HG03103 (cell line): ENCODE measurements around the gene STK38.
"Not testable (repeated sequence)": the region's sequence is repeated elsewhere in the genome, so short reads cannot be mapped to it uniquely, and the experiment has no call there.

Experiments
- ATAC-seq: cut with Tn5 transposase; IDR thresholded peaks from one replicate; pipeline ENCODE4 v1.9.1; 2021; ENCODE audit warnings: low read depth; ENCODE audit not compliant: unreplicated experiment

Gene STK38

DNA sequence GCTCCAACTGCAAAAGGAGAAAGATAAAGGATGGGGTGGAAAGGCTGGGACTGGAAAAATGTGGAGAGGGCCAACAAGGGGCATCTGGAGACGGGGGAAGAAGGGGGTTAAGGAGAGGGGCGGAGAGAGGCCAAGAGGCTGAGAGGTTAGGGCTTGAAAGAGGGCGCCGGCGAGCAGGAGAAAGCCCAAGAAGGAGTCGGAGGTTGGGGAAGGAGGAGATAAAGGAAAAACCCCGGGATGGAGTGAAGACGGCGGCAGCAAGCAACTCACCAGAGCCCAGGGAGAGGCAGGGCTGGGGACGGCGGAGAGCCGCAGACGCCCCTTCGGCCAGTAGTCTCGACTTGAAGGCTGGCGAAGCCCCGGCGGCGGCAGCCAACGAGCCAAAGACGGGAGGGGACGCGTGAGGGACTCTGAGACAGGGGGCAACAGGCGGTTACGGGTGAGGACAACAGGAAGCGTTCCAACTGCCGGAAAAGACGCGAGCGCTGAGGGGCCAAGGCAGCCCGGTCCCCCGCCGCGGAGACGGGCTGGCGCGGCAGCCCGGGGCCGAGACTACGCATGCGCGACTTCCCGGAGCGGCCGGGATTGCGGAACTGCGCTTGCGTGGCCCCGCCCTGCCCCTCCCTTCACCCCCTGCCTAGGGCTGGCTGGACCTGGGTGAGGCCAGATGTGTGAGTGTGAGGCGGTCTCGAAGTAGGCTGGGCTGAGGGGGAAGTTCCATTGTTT, at the start of gene STK38:
Gene STK38, minus strand, starts transcription at position 560 of the 726 bp plus-strand sequence. CDS start 7,277 bp downstream, outside the sequence.
- peak; percentile 59 for ATAC-seq

DNA sequence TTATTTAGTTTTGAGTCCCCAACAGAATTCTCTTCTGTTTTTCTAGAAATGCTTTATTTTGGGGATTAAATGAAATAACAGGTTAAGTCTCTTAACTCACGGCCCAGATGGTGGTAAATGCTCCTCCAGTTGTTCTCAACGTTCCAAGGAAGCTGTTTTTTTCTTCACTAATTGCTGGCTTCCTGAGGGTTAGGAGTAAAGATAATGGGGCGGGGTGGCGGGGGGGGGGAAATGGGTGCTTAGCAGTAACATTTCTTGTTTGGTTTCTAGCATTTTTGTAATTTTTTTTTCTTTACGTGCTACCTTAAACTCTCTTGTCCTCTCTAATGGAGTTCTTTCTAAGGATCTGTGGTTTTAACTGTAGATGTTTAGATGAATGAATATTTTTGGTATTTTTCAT, 49.1 kb upstream of the STK38 start:
- ATAC-seq: no peak

DNA sequence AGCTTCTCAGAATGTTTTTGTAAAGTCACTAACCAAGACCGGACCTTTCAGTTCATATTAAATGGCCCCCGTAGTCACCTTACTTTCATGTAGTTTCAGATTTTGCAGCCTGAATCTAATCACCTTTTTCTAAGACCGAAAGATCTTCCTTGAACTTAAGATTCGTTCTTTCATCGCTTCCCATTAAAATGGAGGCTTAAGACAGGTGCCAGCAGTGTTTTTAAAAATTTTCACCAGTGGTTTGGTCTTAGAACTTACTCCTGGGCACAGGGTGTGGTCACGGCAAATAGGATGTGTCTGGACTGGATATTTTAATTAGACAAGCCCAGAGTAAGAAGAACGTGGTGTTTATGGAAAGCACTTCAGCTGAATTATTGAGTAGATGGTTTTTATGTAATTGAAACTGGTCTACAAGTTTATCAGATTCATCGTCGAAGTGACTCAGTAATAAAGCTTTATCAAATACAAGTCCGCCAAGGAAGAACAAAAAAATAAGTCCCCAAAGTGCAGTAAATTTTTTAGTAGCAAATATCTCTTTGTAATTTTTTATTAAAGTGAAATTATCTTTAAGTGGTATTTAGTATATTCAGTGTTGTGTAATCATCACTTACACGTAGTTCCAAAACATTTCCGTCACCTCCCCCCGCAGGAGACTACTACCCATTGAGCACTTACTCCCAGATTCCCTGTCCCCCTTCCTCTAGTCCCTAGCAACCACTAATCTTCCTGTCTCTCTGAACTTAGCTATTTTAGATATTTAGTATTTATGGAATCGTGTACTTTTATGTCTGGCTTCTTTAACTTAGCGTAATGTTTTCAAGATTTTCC, 47.8 kb upstream of the STK38 start:
- ATAC-seq: no peak

DNA sequence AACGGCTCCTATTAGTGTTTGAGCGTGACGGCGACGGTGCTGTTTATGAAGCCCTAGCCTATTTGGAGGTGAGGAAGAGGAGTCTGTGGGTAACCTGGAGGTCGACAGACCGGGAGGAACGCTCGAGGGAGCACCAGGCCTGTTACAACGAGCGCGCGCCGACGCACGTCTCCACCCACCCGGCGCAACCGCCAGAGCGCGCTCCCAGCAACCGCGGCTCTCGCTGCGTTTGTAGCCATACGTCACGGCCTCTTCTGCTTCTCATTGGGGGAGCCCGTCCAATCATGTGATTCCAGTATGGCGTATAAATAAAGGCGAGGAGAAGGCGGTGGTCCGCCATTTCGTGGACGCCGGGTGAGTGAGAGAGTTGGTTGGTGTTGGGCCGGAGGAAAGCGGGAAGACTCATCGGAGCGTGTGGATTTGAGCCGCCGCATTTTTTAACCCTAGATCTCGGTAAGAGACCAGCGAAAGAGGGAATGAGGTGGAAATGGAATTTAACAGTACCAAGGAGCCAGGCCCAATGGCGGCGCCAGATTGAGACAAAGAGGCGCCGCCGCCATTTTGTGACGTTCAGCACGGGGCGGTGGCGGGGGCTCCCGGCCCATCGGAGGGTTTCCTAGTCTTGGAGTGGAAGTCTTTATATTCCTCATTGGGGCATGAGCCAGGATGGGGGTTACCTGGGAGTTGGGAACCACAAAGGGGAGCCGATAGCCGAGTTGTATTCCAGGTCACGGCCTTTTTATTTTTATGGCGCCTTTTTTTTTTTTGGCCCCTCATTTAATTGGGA, 46.9 kb upstream of the STK38 start, which contains the start of gene SRSF3:
Gene SRSF3, plus strand, starts transcription at position 334 of the 787 bp plus-strand sequence. CDS start 2,401 bp downstream, outside the sequence.
- peak; percentile 84 for ATAC-seq

DNA sequence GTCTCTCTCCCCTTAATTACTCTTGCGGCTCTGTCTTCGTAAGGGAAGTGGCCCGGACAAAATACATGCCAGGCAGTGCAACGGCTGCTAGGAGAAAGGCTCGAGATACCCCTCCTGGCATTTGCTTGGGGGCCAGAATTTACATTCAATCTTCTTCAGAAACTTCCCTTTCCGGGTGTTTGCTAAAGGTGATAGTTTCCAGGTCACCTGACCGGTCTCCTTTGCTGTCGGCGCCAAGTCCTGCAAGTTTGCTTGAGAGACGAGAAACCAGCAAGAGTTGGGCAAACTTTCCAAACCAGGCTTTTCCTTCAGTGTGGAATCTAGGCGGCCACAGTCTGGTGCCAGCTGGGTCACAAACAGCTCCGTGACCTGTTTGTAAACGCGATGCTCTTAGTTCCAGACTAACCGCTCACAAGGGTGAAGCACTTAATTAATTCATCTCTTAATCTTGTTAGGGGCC, 46.3 kb upstream of the STK38 start:
- peak; percentile 12 for ATAC-seq

DNA sequence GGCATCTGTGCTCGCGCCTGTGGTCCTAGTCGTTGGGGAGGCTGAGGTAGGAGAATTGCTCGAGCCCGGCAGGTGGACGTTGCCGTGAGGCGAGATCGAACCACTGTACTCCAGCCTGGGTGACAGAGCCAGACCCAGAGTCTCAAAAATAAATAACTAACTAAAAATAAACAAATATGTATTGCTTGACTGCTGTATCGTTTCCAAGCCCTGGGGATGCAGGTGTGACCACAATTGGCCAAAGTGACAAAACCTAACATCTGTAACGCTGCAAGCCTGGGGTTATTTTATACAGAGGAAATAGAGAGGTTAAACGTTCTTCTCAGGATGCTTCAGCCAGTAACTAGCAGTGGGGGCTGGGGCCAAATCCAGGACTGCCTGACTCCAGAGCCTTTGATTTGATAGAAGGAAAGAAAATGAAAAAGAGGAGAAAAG, 45.0 kb upstream of the STK38 start:
- ATAC-seq: no peak

DNA sequence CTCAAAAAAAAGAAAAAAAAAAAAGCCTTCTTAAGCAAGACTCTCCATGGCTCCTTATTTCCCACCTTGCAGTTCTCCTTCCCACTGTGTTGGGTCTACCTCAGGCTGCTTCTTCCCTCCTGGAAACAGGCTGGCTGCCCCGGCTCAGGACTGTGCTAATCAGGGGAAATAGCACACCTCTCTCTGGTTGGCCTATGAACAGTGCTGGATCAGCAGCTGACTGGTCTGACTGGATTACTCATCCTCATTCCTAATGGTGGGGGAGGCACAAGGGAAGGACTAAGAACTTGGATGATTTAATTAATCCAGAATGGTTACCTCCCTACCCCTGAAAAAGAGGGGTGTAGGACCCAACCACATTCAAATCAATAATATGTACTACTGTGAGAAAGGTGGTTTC, 43.0 kb upstream of the STK38 start:
- ATAC-seq: no peak

DNA sequence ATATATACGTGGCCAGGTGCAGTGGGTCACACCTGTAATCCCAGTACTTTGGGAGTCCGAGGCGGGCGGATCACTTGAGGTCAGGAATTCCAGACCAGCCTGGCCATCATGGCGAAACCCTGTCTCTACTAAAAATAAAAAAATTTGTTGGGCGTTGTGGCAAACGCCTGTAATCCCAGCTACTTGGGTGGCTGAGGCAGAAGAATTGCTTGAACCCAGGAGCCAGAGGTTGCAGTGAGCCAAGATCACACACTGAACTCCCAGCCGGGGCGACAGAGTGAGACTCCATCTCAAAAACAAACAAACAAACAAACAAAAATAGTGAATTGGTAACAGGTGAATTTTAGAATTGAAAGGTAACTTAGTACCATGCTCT, 41.7 kb upstream of the STK38 start:
- ATAC-seq: not testable (repeated sequence)

DNA sequence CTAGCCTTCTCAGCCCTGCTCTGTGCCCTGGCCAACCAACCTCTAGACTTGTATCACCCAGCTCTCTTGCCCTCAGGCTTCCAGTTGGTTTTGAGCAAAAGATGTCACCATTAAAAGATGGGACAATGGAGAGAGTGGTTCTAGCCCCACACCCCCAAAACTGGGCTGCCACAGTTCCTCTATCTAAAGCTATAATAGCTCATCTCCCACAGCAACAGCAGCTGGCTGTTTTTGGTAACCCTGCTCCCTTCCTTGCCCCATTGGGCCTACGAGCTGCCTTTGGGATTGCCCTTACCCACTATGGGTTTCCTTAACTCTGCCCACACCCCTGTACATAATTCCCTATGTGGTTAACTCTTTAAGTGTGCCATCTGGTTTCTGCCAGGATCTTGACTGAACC, 39.3 kb upstream of the STK38 start:
- no peak for ATAC-seq

DNA sequence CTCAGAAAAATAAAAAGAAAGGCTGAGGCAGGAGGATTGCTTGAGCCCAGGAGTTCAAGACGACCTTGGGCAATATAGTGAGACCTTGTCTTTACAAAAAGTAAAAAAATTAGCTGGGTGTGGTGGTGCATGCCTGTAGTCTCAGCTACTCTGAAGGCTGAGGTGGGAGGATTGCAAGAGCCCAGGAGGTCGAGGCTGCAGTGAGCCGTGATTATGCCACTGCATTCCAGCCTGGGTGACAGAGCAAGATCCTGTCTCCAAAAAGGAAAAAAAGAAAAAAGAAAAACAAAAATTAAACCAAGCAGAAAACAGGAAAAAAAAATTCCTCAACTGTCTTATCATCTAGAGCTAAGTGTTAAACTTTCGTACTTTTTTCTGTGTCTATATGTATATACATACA, 34.4 kb upstream of the STK38 start:
- ATAC-seq: no peak

DNA sequence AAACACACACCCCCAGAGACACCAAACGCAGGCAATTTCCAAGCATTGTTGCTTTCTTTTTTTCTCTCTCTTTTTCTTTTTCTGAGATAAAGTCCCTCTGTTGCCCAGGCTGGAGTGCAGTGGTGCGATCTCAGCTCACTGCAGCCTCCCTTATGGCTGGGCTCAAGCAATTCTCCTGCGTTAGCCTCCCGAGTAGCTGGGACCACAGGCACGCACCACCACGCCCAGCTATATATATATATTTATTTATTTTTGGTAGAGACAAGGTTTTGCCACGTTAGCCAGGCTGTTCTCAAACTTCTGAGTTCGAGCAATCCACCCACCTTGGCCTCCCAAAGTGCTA, 32.9 kb upstream of the STK38 start:
- ATAC-seq: no peak

DNA sequence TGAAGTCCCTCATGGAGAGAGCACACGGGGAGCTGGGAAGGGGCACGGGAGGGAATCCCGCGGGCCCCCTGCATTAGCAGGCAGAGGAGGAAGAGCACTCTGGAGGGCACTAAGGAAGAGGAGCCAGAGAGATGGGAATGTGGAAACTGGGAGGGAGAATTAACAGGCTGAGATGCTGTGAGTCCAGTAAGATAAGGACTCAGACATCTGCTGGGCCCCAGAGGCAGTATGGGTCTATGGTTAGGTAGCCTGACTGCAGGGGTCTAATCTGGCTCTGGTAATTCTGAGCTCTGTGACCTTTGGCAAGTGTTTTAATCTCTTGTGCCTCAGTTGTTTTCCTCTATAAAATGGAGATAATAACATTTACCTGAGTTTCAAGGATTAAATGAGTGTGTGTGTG, 31.2 kb upstream of the STK38 start:
- no peak for ATAC-seq

DNA sequence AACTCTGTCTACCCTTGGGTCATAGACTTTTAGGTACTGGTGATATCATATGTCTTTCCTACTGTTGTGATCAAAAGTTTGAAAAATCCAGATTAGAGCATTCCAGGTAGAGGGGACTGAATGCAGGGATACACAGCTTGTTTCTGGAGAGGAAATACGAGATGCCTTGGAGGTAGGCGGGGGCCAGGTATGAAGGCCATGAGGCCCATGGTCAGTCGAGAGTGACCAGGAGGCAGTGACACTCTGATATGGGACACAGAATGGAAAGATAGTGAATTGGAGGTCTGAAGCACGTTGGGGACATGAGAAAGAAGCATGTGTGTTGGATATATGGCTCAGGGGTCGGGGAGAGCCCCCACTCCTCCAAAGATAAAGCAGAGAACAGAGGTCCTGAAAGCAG, 30.8 kb upstream of the STK38 start:
- no peak for ATAC-seq

DNA sequence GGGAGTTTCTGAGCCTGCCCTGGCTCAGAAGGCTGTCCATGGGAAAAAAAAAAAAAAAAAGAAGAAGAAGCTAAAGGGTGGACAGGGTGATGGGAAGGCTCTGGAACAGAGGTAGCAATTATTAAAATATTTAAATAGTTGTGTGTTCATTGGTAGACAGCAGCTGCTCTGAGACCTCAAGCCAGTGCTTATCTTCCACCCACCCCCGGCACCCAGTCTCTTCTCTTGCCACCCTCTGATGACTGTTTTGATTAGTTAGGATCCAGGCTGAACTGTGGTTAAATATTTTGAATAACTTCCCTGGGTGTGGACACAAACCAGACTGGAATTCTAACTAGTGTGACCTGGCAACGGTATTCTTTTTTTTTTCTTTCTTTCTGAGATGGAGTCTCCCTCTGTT, 30.0 kb upstream of the STK38 start:
- ATAC-seq: no peak

DNA sequence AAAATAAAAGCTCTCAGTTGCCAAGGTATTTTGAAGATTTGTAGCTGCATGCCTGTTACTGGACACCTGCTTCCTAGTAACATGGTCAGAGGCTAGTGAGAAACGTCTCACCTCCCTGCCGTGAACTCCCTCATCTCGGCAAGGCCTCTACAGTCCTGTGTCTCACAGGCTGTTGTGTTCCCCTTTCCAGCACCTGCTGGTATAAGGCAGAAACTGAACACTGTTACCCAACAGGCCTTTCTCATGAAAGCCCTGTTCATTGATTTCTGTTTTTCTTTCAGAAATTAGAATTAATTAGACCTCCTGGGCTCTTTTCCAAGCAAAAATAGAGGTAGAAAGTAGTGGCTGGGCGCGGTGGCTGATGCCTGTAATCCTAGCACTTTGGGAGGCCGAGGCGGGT, 29.3 kb upstream of the STK38 start:
- ATAC-seq: no peak

DNA sequence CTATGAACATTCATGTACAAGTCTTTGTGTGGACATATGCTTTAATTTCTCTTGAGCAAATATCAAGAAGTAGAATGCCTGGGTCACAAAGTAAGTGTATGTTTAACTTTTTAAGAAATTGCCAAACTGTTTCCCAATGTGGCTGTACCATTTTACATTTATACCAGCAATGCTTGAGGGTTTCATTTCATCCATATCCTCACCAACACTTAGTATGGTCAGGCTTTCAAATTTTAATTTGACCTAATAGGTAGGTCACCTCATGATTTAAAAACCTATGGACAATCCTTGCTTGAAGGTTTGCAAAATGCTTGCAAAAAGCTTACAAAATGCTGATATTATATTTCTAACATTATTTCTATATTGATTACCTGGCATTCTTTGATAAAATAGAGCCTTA, 27.4 kb upstream of the STK38 start:
- ATAC-seq: no peak

DNA sequence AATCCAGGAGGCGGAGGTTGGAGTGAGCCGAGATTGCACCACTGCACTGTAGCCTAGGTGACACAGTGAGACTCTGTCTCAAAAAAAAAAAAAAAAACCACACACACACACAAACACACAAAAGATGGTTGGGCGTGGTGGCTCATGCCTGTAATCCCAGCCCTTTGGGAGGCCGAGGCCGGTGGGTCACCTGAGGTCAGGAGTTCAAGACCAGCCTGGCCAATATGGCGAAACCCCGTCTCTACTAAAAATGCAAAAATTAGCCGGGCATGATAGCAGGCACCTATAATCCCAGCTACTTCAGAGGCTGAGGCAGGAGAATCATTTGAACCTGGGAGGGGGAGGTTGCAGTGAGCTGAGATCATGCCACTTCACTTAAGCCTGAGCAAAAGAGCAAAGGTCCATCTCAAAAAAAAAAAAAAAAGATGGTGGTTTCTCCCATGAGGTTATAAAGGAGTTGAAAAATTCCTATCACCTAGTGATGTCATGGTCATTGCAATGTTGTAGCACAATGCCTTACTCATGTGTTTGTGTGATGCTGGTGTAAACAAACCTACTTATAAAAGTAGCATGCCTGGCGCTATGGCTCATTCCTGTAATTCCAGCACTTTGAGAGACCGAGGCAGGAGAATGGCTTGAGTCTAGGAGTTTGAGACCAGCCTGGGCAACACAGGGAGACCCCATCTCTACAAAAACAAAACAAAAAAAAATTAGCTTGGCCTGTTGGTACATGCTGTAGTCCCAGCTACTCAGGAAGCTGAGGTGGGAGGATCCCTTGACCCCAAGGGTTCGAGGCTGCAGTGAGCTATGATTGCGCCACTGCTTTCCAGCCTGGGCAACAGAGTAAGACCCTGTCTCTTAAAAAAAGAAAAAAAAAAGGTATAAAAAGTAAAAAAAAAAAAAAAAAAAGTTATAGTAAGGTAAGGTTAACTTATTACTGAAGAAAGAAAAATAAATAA, 25.4 kb upstream of the STK38 start:
- ATAC-seq: not testable (repeated sequence)

DNA sequence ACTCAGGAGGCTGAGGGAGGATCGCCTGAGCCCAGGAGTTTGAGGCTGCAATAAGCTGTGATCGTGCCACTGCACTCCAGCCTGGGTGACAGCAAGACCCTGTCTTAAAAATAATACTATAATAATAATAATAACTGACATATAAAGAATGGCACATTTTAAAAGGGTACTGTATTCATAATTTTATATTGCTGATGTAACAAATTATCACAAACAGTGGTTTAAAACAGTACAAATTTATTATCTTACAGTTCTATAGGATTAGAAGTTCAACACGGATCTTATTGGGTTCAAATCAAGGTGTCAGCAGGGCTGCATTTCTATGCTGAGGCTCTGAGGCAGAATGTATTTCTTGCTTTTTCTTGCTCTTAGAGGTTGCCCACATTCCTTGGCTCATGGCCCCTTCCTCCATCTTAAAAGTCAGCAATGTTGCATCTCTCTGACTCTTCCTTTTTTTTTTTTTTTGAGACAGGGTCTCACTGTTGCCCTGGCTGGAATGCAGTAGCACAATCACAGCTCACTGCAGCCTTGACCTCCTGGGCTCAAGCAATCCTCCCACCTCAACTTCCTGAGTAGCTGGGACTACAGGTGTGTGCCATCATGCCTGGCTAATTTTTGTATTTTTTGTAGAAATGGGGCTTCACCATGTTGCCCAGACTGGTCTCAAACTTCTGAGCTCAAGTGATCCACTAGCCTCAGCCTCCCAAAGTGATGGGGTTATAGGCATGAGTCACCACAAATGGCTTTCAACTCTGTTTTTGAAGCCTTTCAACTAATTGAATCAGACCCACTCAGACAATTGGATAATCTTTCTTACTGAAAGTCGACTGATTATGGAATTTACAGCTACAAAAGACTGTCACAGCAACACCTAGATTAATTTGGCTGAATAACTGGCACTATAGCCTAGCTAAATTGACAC, 24.1 kb upstream of the STK38 start:
- ATAC-seq: no peak

DNA sequence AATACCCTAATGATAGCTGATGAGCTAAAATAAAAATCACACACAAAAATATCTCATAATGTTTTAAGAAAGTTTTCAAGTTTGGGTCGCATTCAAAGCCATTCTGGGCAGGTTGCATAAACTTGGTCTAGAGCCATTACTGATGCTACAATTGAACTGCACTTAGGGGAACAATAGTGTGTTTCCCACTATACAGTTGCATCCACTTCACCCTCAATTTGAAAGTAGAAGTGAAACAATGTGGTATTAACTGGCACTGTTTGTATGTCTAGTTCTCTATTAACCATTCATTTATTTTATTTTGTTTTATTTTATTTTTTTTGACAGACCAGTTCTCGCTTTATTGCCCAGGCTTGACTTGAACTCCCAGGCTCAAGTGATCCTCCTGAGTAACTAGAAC, 23.0 kb upstream of the STK38 start:
- ATAC-seq: no peak
